MCF 10A (cell line): ENCODE data around the gene NECTIN1. TPM values are rescaled to one million over a fixed set of nuclear protein-coding genes. Genes with fewer than 3 reads are reported as not detected.

Experiments used
- BruUV-seq: library from RNA; stranded (reverse); fragments of 400-500 nt; replicated peaks from 2 replicates; lab custom pipeline; 2021; lab: Mats Ljungman, UMichigan
- CTCF ChIA-PET: fragments of 300-600 bp; sonication (Branson Sonifier 250); formaldehyde crosslinking; extraction: SDS; loops from one replicate; lab custom pipeline; 2021; ENCODE audit warnings: antibody characterized with exemption, inconsistent platforms; lab: Yijun Ruan, JAX
- POLR2A ChIA-PET: fragments of 300-600, 350-650 bp; sonication (Branson Sonifier 250); formaldehyde crosslinking; extraction: SDS; loops from one replicate; lab custom pipeline; 2020; ENCODE audit warnings: antibody characterized with exemption, inconsistent platforms; lab: Yijun Ruan, JAX
- DNase-seq: peaks from one replicate; pipeline ENCODE4 v3.0.0-alpha.2; 2018; ENCODE audit not compliant: unreplicated experiment
- H3K27ac Mint-ChIP-seq: one replicate; pipeline ENCODE4 v1.8.0; 2022; ENCODE audit warnings: mild to moderate bottlenecking, low read depth, mixed read lengths; ENCODE audit not compliant: unreplicated experiment
- H3K27me3 Mint-ChIP-seq: one replicate; pipeline ENCODE4 v1.8.0; 2022; ENCODE audit warnings: mixed read lengths; ENCODE audit not compliant: insufficient read depth, unreplicated experiment
- H3K36me3 Mint-ChIP-seq: one replicate; pipeline ENCODE4 v1.8.0; 2022; ENCODE audit warnings: mild to moderate bottlenecking, moderate library complexity, mixed read lengths; ENCODE audit not compliant: insufficient read depth, unreplicated experiment
- H3K4me1 Mint-ChIP-seq: one replicate; pipeline ENCODE4 v1.8.0; 2022; ENCODE audit warnings: mixed read lengths; ENCODE audit not compliant: insufficient read depth, unreplicated experiment
- H3K4me3 Mint-ChIP-seq: one replicate; pipeline ENCODE4 v1.8.0; 2022; ENCODE audit warnings: mild to moderate bottlenecking, moderate library complexity, mixed read lengths; ENCODE audit not compliant: unreplicated experiment
- H3K9me3 Mint-ChIP-seq: one replicate; pipeline ENCODE4 v1.8.0; 2022; ENCODE audit warnings: mixed read lengths; ENCODE audit not compliant: unreplicated experiment
- intact Hi-C: fragments of 100-400 bp; cut with micrococcal nuclease; formaldehyde crosslinking; loops from 2 replicates; pipeline ENCODE4 v1.14.1; 2022
- total RNA-seq: library from RNA; stranded (reverse); gene quantifications from 2 replicates; pipeline ENCODE4 v1.2.3, GENCODE V29; 2022
- TF ChIP-seq, protein P1 (sequence below): fragments of 200-600 bp; IDR thresholded peaks from one replicate; pipeline ENCODE4 v1.8.0; 2022; ENCODE audit warnings: antibody characterized with exemption, mild to moderate bottlenecking; ENCODE audit not compliant: unreplicated experiment

Gene NECTIN1
- total RNA-seq, 1 experiment from 2014 or later: 59.2 TPM

DNA sequence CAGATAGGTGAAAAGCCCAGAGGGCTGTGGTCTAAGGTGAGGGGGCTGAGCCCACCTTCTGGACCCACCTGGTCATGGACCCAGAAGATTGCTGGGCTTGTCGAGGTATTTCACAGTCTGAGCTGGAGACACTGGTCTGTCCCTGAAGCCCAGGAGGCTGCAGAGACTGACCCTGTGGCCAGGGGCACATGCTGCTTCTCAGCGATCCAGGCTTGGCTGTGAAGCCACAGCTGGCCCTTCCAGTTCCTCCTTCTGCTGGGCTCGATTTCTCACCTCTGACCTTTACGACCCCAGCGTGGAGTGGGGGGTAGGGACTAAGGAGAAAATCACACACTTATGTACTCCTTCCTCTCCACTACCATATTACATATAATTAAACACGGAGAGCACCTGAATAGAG is 88.5 kb downstream of the NECTIN1 start:
- Mint-ChIP-seq H3K4me1 (no peaks in the 10 kb centered on the region), H3K9me3 (no peaks in the 10 kb centered on the region), H3K4me3 (no peak overlapping the region), H3K36me3 (no peaks in the 10 kb centered on the region), H3K27me3 (peaks cover 44% of the 10 kb centered on the region), H3K27ac (no peak overlapping the region)
- ChIA-PET CTCF (interaction anchor here (0.6 to 2.1 kb wide), 4 partner anchors 25 to 506 kb away, joined by 3 to 7 read pairs (median 4); no protein-coding TSS in a partner anchor), POLR2A (interaction anchor here (0.7 kb wide), 1 partner anchor 343 kb away, joined by 3 read pairs; no protein-coding TSS in a partner anchor)
- BruUV-seq: no TSS peak
- TF ChIP-seq, protein P1, sequence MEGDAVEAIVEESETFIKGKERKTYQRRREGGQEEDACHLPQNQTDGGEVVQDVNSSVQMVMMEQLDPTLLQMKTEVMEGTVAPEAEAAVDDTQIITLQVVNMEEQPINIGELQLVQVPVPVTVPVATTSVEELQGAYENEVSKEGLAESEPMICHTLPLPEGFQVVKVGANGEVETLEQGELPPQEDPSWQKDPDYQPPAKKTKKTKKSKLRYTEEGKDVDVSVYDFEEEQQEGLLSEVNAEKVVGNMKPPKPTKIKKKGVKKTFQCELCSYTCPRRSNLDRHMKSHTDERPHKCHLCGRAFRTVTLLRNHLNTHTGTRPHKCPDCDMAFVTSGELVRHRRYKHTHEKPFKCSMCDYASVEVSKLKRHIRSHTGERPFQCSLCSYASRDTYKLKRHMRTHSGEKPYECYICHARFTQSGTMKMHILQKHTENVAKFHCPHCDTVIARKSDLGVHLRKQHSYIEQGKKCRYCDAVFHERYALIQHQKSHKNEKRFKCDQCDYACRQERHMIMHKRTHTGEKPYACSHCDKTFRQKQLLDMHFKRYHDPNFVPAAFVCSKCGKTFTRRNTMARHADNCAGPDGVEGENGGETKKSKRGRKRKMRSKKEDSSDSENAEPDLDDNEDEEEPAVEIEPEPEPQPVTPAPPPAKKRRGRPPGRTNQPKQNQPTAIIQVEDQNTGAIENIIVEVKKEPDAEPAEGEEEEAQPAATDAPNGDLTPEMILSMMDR: no peak
- intact Hi-C loops: no loop called here
- DNase-seq: no peak

DNA sequence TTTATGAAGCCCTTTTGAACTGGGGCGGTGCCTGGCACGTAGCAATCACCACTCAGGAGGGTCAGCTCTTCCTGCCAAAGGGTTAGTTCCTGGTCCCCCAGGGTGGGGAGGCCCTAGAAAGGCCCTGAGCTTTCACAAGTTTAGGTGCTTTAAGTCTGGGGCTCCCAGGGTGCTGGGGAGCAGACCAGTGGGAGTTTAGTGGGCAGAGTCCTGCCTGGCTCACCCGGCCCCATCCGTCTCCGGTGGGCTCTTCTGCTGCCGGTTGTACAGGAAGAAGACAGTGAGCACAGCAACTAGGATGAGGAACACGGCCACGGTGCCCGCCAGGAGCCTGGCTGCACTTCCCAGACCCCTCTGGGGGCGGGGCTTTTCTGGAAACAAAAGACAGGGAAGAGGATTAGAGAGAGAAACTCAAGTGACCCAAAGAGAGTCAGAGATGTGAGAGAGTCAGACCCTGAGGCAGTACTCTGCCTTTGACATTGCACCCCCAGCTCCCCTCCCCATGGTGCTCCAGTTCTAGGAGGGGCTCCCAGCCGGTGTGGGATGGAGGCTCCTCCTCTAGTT is 89.3 kb downstream of the NECTIN1 start:
- Mint-ChIP-seq H3K4me1 (no peaks in the 10 kb centered on the region), H3K27ac (no peak overlapping the region), H3K36me3 (no peaks in the 10 kb centered on the region), H3K27me3 (peaks cover 35% of the 10 kb centered on the region), H3K4me3 (no peak overlapping the region), H3K9me3 (no peaks in the 10 kb centered on the region)
- CTCF ChIA-PET: interaction anchor here (0.6 to 0.7 kb wide), 3 partner anchors 44 to 295 kb away, joined by 3 read pairs; no protein-coding TSS in a partner anchor
- POLR2A ChIA-PET: no interaction called here
- TF ChIP-seq, protein P1: no peak
- no TSS peak for BruUV-seq
- intact Hi-C loops: no loop called here
- no peak for DNase-seq

DNA sequence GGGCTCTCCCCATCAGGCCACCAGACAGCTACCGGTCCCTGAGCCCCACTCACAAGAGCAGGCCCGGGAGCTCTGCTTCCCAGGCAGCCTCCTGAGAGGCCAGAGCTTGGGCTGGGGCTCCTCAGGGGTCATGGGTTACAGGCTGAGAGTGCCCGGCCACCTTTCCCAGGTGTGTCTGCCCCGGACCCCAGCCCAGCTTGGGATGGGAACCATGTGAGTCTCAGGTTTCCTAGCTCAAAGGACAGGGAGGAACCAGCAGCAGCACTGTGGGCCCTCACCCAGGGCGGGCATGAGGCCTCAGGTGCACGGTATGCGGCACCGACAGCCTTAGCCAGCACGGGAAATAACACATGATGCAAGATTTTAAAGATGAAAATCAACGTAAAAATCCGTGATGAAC is 90.1 kb downstream of the NECTIN1 start:
- ChIA-PET POLR2A (no interaction called here), CTCF (interaction anchor here (0.5 to 0.7 kb wide), 3 partner anchors 61 to 459 kb away, joined by 3 read pairs; no protein-coding TSS in a partner anchor)
- BruUV-seq: no TSS peak
- H3K4me3 Mint-ChIP-seq: no peak overlapping the region
- intact Hi-C loops: no loop called here
- no peak for DNase-seq
- peaks cover 28% of the 10 kb centered on the region for H3K27me3 Mint-ChIP-seq
- H3K4me1 Mint-ChIP-seq: no peaks in the 10 kb centered on the region
- no peaks in the 10 kb centered on the region for H3K9me3 Mint-ChIP-seq
- H3K27ac Mint-ChIP-seq: no peak overlapping the region
- no peaks in the 10 kb centered on the region for H3K36me3 Mint-ChIP-seq
- TF ChIP-seq, protein P1: no peak

DNA sequence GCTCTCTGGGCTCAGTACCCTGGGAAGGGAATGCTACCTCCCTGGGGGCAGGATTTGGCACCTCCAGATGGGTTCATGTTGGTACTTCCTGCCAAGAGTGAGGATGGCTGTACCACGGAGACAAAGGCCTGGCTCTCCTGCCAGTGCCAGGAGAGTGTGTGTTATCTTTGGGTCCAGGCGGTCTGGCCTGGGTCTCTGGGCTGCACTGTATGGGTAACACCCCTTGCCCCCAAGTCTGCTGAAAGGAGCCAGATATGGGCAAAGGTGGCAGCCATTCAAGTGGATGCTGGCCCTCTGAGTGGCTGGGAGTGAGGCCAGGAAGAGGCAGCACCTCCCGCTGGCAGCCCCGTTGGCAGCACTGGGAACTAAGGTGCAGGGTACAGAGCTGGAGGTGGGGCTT is 91.5 kb downstream of the NECTIN1 start:
- no peak for DNase-seq
- H3K27ac Mint-ChIP-seq: no peak overlapping the region
- peaks cover 28% of the 10 kb centered on the region for H3K27me3 Mint-ChIP-seq
- intact Hi-C loops: no loop called here
- H3K4me1 Mint-ChIP-seq: no peaks in the 10 kb centered on the region
- POLR2A ChIA-PET: no interaction called here
- TF ChIP-seq, protein P1: no peak
- H3K36me3 Mint-ChIP-seq: no peaks in the 10 kb centered on the region
- no peaks in the 10 kb centered on the region for H3K9me3 Mint-ChIP-seq
- no peak overlapping the region for H3K4me3 Mint-ChIP-seq
- CTCF ChIA-PET: interaction anchor here (1.7 kb wide), 1 partner anchor 471 kb away, joined by 4 read pairs; no protein-coding TSS in a partner anchor
- no TSS peak for BruUV-seq
